Left kidney (tissue), 2 donors: Measurements from ENCODE around the gene HOXA4. TPM values are rescaled to one million over a fixed set of nuclear protein-coding genes. Genes with fewer than 3 reads are reported as not detected.
A peak's percentile ranks its signal among the peaks of the same experiment; 100 is the strongest.

Experiments
- DNase-seq: peaks from one replicate; pipeline ENCODE4 v3.0.0-alpha.2; 2013
- polyA plus RNA-seq: library from polyadenylated mRNA; unstranded; fragments of 120-200 nt; gene quantifications from one replicate; pipeline ENCODE4 v1.2.1, GENCODE V29; 2013; ENCODE audit not compliant: insufficient read length

Gene HOXA4
- polyA plus RNA-seq, 1 donor: 28.6 TPM

DNA sequence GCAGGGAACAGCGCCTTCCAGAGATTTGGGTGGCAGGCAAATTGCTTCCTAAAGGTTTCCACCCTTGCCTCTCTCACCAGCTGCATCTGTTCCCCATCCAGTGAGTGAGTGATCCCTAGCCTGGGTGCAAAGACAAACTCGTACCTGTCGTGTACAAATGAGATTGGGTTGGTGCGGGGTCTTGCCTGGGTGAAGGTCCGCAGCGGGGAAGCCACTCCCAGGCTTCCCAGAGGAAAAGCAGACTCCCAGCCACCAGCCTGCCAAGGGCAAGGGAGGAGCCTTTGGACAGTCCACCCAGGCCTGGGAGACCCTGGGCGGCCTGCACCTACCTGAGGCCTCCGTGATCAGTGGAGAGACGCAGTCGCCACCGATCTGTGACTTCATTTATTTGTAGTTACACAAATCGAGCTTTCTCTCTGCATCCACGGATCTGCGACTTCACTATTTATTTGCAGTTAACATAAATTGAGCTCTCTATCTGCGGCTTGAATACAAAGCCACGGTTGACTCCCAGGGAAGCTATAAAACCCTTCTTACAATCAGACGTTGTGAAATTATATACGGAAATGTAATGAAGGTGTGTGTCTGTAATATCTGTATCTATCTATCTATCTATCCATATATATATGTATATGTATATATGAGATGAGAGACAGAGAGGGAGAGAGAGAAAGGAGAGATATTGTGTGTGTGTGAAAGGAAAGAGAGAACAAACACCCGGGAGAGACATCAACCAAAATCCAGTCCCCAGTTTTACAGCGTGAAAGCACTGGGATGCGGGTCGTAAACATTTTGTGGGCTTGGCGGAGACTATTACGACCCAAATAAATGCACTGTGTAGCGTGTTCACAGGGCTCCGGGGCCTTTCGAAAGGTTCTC is 28.9 kb upstream of the HOXA4 start:
- DNase-seq: no peak

DNA sequence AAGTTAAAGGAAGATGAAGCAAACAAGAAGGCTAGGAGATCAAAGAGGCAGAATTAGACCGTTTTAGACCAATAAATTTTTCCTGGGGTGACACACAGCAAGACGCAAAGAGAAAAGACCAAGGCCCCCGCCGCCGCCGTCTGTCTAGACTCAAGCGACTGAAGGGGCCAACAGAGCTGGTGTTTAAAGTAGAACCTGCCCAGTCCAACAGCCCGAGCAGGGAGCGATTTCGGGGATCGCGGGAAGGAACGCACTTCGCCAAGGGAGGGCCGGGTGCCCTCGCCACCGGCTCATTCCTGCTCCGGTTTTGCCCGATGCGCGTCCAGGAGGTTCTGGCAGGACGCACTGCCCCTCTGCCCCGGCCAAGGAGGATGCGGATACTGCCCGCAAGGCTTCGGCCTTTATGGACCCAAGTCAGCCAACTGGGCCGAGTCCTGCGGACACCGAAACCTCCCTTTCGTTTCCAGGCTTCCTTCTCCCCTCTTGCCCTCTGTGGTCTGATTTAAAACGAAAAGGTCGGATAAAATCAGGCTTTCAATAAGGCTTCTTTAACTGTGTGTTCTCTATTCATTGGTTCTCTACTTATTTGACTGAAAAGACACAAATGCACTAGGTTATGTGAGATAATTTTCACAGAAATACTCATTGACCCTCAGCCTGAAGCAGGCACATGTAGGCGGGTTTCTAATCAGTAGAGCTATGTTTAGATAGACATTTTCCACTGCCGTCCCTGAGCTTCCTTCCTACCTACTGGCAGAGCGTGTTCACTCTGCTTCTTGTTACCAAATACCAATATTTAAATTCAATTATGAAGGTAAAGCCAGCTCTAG is 28.1 kb upstream of the HOXA4 start:
- no peak for DNase-seq

DNA sequence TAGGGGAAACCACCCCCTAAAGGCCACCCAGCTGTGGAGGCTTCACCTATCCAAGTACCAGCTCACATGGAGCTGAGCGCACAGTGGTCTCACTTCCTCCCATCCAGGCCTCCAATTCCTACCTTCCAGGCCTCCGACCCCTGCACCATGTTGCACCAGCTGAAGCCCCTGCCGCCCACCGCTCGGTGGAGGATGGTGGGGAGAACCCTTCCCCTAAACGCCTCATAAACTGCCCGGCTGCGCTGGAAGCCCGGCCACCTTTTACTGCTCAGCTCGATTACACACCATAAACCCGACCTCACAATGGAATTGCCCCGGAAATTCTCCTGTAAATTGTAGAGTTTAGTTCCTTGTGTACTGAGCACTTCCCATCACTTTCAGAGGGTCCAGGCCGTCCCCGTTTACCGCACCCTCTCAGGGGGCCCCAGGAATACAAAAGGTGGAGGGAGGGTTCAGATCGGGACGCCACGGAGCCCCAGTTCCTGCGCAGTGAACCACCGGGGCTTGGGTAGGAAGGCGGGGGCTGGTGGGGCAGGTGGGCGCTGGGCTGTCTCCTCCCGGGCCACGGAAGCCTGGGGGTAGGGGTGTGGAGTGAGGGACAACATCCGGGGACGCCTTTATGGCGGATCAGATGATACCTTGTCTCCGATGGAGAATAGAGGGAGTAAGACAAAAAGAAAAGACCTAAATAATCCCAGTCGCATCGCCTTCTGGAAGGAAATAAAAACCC is 27.3 kb upstream of the HOXA4 start:
- DNase-seq: peak; percentile 86

DNA sequence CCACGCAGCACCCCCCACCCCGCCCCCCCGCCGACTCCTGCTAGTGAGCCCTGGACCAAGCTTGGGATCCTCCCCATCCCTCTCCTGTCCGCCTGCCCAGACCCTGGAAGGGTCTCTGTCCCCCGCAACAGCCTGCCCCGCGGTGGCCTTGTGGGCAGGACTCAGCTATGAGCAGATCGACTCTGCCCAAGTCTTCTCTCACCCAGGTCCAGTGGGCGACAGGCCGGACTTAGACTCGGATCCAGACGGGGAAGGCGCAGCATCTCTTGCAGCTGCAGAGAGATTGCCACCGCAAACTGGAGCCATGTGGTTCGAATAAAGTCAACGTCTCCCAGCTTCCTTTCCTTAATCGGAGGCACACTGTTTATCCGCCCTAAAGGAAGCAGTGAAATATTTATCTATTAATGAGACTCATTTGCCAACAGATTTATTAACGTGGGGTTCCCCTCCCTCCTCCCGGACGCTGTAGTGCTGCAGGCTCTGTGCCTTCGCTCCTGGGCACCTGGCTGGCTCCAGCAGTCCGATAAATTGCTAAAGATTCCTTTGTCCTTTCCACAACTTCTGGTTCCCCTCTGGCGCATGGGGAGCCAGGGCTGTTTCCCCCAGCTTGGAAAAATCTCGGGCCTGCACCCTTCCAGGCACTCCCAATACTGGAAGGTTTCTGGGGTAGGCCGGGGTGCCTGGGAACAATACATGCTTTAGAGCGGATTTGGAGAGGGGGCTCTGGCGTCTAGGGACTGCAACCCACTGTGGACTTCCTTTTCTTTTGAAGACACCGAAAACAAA is 26.6 kb upstream of the HOXA4 start:
- no peak for DNase-seq

DNA sequence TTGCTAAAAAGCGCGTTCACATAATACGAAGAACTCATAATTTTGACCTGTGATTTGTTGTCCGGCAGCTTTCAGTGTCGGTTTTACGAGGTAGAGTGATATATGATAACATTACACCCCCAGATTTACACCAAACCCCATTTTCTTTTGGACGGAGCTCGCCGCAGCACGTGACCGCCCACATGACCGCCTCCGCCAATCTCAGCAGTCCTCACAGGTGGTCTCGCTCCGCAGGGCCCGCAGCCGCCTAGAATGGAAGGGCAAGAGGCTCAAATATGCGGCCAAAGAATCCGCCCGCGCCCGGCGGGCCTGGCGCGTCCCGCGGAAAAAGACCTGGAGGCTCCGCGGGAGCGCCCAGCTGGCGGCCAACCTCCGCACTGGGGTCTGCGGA is 25.9 kb upstream of the HOXA4 start, which contains the start of gene HOXA7:
HOXA7 (minus strand) TSS at position 168 of the 391 bp plus-strand sequence; CDS start at position 38, 130 bp downstream.
- peak; percentile 91 for DNase-seq

DNA sequence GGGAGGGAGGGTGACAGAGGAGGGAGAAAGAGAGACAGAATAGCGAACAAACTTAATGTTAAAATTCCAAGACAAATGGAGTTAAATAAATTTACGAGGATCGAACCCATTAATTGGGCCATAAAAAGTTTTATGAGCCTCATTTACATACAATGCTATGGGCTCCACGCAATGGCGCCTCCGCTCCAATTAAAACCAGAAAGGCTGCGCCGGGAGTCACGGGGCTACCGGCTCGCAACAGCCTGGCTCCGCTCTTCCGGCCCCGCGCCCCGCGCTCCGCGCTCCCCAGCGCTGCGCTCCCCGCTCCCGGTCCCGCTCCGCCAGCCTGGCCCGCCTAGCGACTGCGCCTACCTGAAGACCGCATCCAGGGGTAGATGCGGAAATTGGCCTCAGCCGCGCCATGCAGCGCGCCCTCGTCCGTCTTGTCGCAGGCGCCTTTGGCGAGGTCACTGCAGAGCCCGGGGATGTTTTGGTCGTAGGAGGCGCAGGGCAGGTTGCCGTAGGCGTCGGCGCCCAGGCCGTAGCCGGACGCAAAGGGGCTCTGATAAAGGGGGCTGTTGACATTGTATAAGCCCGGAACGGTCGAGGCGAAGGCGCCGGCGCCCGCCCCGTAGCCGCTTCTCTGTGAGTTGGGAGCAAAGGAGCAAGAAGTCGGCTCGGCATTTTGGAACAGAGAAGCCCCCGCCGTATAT is 25.4 kb upstream of the HOXA4 start:
- no peak for DNase-seq

DNA sequence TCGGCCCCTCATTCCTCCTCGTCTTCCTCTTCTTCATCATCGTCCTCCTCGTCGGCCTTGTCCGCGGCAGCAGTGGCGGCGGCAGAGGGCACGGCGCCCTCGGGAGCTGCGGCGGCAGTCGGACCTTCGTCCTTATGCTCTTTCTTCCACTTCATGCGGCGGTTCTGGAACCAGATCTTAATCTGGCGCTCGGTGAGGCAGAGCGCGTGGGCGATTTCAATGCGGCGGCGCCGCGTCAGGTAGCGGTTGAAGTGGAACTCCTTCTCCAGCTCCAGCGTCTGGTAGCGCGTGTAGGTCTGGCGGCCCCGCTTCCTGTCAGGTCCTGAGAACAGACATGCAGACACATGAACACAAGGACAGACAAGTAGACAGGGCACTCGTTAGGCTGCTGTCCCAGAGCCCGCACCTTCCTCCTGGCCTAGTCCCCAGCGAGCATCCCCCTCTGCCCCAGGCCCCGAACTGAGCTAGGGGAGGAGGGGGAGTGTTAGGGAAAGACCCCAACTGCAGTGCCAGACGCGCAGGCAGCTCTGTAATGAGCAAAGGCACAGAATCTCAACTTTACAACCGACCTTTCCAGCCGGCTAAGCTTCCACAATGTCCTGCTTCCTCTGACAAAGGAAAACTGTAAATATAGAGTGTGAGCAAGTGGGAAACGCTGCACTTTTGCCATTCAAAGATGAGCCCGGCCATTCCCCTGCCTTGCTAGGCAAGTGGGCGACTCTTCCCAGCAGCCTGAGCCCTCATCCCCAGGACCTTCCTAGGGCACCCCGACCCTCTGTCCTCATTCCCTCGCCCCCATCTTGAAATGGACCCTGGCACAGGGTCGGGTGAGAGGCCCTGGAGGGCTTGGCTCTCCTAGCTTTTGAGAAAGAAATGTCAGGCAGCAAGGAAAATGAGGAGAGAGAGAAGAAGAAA is 24.6 kb upstream of the HOXA4 start:
- no peak for DNase-seq

DNA sequence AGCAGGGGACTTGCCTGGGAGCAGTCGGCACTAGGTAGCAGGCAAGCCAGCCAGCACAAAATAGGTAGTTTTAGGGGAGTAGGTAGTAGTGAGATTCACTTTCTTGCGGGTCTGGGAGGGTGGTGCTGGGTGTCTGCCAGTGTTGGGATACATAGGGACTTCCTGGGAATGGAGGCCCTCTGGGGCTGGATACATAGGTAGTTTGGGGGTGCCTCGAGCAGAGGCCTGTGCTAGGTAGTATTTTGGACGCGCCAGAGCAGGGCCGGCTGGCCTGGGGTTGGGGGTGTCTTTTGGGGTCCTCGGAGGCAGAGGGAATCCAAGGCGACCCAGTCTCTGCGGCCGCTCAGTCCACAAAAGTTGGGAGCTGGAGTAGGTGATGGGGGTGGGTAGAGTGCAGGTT is 23.8 kb upstream of the HOXA4 start:
- no peak for DNase-seq

DNA sequence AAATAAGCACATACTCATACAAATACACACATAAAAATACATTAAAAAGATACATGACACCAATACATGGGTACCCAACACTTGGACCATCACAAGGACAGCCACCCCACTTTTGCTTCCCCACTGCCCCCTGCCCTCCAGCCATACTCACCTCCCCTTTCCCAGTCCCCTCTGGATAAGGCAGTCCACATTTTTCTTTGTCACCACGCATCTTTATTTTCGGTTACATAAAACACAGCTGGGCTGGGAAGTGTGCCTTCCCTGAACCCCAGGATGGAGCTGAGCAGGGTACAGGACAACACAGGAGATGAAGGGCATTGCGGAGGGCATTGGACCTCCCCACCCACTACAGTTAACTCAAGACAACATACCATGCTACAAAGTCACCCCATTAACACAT is 23.0 kb upstream of the HOXA4 start:
- DNase-seq: no peak

DNA sequence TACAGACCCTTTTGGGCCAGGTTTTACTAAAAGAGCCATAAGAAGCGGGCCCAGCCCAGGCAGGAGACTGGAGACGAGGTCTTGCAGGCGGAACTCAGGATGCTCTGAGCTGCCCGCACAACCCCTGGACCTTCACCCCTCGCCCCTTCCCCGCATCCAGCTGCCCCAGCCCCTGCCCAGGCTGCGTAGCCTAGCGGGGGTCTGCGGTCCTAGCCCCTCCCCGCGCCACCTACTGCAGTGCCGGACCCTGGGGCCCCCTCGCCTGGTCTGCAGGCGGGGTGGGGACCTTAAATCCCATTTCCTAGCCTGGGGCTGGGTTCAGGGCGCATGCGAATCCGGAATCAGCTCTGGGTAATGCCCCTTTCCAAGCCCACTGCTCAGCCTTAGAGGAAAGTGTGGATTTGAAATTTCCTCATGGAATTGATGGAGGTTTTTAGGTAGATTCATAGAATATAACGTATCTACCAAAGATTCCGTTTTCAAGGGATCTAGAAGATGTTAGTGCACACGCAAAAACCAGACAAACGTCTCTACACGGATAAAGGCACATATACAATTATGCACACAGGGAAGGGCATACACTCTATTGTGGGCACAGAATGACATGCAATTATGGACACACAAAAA is 22.4 kb upstream of the HOXA4 start:
- no peak for DNase-seq

DNA sequence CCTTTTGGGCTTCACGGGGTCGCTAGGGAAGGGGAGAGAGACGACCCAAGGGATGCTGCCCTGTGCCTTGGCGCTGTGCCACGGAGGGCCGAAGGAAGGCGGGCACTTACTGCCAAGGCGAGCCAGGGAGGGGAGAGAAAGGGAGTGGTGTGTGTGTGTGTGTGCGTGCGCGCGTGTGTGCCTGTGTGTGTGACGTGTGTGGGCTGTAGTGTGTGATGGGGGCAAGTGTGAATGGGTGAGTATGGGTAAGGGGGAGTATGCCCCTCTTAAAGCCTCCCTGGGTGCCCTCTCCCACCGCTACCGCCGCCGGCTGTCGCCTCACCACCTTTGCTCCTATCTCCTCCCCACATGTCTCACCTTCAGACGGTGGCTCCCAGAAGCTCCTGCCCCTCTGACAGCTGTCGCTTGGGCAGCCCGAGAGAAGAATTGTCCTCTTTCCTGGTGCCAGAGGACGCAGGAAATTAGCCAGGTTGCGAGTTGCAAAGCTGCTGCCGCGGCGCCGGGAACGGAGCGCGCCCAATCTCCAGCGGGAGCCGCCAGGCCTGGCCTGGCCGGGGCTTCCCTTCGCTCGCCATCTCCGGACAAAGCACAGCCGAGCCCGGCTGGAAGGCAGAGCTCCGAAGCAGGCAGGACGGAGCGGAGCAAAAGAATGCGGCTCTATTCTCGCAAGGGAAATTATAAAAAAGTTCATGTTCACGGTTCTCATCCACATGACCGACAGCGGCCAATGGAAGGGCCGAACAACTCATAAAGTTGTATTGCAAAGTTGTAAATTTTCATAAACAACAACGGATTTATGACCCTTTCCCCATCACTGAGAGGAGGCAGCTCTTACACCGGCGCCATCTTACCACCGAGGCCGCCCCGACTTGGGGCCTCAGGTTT is 21.6 kb upstream of the HOXA4 start, which contains the start of gene HOXA3:
HOXA3 (minus strand) TSS at position 653 of the 885 bp plus-strand sequence. CDS start 41,943 bp downstream, outside the sequence.
- DNase-seq: peak; percentile 94

DNA sequence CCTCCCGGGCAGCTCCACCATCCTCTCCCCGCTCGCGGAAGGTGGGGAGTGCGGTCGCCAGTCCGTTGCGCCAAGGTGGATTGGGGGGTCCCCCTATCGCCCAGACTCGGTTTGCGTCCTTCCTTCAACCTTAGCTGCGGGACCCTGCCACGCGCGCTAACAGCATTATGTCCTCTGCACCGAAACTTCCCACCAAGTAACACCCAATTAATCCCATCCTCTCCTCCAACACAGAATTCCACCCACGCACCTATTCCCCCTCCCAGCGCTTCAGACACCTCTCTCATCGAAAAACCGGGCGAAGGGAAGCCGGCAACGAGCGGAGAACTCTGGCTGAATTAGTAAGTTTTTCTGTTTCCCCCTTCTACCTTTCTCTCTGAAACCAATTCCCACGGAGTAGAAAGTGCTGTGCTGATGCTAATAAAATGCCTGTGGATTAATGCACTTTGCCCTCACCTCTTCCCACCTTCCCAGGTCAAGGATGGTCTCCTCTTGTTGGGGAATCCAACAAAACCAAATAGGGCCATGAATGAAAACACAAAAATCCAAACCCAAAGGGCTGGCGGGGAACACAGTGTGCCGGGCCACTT is 20.9 kb upstream of the HOXA4 start:
- no peak for DNase-seq

DNA sequence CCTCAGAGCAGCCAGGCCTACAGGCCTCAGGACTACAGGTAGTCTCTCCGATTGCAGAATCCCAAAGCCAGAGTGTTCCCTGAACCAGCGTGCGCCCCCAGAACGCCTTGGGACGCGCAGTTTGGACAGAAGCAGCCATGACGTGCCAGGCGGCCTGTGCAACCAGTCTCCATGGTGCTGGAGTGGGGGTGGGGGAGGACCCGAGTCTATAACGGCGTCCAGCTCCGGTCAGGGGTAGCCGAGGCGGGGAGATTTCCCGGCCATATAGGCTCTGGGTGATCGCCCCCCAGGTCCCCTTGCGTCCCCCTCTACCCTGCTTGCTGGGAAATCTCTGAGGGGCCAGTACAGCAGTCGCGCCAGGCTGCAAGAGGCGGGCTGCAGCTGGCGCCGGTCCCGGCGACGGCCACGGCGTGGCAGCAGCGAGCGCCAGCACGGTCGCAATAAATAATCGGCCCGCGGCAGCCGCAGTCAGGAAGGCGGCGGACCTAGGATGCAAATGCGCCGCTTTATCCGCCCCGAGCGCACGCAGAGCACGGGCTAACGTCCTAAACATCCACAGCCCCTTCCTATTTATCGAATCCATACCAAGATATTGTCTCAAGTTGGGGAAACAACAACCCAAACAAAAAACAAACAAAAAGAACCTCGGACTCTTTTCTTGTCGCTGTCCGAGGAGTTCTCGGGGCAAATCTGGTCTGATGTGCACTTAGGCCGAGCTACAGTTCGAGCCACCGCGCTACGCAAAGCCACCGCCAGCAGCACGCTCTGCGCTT is 20.2 kb upstream of the HOXA4 start:
- DNase-seq: peak; percentile 80

DNA sequence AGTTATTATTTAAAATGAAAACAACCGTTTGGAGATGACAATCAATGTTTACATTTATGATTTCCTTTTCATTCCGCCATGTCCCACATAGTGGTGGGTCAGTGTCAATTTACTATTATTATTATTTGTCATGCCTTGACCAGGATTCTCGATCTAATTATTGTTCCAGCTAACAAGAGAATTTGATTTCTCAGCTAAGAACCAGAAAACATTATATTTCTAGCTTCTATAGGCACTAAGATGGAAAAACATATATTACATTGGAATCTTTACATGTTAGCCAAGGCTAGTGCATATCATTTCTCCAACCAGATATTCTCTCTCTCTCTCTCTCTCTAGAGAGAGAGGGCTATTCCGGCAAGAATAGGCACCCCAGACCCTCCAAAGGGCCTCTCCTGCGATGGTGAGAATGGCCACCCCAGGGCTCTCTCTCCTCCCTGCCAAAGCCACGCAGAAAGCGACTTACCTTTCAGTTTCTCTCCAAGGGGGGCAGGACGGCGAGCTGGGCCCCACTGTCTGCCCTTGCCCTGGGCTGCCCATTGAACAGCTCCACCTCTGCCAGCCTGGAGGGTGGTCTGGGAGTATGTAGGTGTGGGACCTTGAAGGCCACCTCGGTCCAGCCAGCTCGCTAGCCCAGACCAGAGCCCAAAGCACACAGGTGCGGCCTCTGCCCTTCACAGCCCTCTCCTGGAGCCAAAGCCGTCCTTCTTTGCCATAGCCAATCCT is 19.4 kb upstream of the HOXA4 start:
- DNase-seq: no peak

DNA sequence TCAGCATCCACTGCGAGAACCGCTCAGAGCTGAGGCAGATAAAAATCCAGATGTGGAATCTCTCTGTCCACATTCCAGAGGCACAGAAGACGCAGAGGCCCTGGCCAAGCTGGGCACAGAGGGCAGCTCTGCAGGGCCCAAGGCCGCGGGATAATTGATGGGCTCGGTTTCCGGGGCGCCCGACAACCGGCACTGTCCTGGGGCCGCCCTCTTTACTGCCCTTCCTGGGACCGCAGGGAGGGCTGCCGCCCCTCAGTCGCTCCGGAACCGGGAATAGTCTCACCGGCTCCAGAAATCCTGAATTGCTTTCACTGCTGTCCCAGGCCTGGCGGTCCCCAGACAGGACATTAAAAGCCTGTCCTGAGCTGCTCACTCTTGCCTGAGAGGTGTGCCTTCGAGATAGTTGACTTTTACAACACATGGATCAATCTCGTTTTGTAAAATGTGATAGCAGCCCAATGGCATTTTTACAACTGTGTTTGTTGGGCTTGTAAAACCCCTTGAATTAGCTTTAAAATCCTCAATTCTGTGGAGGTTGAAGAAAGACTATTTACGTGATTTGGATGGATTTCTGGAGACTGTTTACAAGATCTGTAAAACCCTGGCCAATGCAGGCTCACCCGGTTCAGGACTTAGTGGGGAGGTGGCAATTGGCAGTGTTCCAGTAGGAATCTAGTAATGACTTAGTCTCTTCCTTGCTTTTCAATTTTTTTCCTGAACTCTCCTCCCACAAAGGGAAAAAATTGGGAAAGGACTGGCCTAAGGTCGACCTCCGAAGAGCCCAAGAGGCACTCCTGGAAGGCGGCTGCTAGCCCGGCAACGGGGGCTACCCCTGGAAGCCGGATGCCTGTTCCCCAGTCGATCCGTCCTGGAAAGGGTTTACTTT is 18.4 kb upstream of the HOXA4 start:
- no peak for DNase-seq
